NCI-H748 (cell line): Measurements from ENCODE around the gene CTU1.

Experiments
- DNase-seq: peaks from one replicate; lab custom pipeline; 2025; ENCODE audit not compliant: unreplicated experiment; lab: John Stamatoyannopoulos, UW

CTU1 gene

DNA sequence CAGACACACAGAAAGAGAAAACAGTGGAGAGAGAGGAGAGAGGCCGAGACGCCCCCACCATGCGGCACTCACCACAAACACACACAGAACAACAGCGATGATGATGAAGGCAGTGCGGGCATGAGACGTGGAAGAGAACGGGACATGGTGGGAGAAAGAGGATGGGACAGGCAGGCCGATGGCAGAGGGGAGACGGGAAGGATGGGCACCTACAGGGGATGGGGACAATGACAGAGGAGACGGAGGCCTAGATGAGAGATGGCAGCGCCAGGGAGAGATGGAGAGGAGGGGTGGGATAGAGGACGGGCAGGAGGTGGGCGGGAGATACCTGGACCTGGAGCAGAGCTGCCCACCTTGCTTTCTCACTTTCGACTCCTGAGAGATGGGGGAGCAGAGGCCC lies 24.4 kb downstream of the CTU1 start:
- no peak for DNase-seq

DNA sequence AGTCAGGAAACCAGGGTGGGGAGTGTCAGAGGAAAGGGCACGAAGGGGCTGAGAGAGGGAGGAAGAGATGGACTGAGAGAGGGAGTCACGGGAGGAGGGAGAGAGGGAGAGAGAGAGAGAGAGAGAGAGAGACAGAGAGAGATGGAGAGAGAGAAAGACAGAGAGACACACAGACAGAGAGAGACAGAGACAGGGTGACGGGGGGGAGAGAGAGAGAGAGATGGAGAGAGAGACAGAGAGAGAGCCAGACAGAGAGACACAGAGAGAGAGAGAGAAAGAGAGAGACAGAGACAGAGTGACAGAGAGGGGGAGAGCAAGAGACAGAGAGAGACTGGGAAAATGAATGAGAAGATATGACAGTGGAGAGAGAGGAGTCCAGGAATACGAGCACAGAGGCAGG lies 25.0 kb downstream of the CTU1 start:
- DNase-seq: no peak

DNA sequence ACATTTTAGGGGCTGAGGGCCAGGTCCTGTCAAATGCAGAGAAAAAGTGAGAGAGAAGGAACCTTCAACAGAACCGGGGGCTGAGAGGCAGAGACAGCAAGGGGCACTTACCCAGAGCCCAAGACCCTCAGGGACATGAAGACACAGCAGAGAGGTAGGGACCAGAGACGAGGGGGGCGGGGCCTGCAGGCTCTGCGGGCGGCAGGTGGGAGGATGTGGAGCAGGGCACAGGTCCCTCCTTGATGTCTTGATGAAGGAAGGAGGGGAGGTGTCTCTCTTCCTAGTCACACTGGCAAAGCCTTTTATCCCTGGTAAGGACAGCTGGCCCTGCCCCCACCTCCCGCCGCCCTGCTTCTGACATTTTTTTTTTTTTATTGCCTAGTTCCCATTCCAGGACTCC lies 25.6 kb downstream of the CTU1 start, which contains the start of gene KLK14:
Gene KLK14, minus strand, starts transcription at position 277 of the 400 bp plus-strand sequence. Its CDS starts 273 bp downstream, at position 4.
- DNase-seq: peak; percentile 20

DNA sequence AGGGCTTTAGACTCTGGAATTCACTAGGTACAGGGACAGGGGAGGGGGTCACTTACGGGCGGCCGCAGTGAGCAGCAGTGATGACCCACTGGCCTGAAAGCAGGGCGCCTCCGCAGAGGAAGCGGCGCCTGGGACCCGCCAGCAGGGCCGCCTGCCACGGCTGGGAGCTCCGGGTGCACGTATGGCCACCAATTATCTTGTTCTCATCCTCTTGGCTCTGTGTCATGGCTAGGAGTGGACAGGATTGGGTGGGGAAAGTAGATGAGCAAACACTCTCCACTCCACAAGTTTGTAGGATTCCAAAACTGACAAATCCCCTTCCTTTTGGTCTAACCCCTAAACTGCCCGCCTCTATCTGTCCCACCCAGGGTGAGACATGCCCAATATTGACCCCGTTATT lies 26.7 kb downstream of the CTU1 start:
- no peak for DNase-seq

DNA sequence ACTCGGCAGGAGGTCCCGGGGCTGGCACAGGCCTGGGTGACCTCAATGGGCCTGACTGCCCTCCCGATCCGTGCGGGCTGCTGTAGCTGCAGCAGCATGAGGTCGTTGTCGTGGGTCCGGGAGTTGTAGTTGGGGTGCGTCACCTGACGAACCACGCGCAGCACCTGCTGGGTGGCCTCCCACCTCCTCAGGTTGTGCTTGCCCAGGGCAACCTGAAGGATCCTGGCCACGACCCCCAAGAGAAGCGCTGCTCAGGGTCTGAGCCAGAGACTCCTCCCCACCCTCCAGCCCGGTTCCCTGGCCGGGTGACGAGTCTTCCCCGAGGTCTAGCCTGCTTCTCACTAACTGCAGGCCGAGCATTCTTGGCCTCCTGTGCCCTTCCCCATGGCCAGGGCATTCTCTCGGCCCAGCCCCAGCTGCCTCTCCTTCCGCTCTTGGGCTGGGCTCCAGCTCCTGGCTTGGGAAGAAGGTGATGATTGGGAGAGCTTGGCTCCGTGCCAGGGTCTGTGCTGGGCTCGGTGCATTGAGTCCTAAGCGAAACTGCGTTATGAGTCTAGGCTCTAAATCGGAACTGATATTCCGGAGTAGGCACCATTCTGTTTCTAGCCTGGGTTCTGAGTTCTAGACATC lies 28.6 kb downstream of the CTU1 start:
- peak; percentile 27 for DNase-seq

DNA sequence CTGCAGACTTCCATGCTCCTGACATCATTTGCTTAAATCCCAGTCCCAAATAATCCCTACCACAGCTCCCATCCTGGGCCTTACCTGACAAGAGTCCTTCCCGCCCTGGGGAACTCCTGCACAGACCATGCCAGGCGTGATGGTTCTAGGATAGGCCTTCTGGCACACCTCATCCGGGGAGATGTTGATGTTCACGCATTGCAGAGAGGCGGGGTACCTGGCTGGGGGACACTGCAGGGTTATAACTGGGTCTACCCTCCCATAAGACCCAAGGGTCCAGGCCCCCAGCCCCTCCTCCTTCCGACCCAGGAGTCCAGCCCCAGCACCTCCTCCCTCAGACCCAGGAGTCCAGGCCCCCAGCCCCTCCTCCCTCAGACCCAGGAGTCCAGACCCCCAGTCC lies 29.5 kb downstream of the CTU1 start:
- no peak for DNase-seq

DNA sequence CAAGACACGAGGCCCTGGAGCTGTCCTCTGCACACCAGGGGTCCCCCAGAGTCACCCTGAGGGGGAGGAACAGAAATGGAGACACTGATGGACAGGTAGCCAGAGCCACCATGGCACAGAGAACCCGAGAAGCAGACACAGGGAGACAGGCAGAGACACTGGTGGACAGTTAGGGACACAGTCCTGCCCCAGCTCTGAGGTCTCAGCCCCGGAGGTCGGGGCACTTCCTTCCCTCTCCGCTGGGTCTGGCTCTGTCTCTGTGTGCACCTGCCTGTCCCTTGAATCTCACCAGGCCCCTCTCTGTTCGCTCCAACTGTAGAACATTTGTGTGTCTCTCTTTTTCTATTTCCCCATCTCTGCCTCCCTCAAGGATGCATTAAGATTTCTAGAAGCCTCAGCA lies 30.1 kb downstream of the CTU1 start:
- no peak for DNase-seq

DNA sequence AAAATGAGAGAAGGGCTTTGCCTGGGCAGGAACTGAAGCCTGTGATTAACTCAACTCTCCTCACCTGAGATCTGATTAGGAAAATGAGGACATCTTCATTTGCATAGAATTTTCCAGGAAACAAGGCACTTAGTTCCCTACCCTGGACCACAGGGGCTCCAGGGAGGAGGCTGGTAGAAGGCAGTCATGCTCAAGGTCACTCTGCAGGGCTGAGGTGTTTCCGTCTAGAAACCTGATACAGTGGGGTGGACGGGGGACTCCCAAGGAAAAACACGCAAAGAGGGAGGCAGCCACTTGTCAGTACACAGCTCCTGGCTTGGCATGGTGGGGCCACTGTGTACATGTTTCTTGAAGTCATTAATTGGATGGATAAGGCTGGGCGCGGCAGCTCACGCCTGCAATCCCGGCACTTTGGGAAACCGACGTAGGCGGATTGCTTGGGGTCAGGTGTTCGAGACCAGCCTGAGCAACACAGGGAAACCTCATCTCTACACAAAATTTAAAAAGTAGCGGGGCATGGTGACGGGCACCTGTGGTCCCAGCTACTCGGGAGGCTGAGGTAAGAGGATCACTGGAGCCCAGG lies 31.5 kb downstream of the CTU1 start:
- no peak for DNase-seq

DNA sequence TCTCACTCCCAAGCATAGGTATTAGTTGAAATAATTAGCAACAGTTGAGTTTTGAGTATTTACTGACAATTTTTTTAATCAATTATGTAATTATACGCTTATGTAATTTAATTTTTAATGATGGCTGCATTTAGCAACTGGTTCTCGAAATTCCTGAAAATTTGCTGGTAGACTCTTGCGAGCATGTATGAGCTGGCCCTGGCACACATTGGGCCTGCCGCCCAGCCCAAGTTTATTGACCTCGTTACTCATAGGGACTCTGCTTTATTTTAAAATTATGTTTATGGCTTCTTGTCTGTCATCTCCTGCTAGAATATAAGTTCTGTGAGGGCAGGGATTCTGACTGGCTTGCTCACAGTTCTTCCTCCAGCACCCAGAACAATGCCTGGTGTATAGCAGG lies 32.2 kb downstream of the CTU1 start:
- DNase-seq: no peak

DNA sequence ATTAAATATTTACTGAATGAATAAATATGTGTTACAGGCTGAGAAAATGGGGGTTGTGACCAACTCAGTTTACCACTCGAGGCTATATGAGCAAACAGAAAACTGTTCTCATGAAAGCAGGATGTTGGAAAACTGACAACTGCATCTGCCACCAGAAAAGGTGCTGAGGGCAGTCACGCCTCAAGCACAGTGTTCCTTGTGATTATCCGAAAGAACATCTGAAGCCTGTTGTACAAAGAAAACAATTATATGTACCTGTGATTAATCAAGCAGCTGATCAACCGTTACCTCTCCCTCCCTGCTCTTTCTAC lies 37.2 kb downstream of the CTU1 start:
- DNase-seq: peak; percentile 98

DNA sequence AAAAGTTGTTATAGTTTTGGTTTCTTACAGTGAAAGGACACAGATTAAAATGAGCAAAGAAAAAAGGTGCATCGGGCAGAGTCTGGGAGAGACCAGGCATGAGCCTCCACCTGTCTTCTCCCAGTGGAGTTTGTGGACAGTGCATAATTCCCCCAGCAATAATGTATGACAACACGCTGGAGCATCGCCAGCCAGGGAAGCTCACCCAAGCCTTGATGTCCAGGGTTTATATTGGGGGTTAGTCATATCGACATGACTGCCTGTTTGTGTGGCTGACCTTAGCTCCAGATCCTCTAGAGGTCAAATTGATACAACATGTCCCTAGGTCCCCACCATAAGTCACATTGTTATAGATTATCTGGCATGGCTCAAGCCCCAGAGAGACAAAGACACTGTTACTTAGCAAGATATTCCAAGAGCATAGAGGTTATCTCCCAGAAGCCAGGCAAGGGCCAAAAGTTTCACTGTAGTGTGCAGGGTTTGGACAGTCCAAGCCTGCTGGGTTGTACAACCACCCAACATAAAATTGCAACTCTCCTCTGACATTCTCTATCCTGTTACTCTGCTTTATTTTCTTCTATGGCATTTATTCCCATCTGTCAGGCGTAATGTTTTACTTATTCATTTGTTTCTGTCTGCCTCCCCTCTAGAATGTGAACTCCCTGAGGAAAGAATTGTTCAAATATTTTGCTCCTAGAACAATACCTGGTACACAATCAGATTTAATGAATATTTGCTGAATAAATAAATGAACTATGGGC lies 37.7 kb downstream of the CTU1 start:
- peak; percentile 83 for DNase-seq

DNA sequence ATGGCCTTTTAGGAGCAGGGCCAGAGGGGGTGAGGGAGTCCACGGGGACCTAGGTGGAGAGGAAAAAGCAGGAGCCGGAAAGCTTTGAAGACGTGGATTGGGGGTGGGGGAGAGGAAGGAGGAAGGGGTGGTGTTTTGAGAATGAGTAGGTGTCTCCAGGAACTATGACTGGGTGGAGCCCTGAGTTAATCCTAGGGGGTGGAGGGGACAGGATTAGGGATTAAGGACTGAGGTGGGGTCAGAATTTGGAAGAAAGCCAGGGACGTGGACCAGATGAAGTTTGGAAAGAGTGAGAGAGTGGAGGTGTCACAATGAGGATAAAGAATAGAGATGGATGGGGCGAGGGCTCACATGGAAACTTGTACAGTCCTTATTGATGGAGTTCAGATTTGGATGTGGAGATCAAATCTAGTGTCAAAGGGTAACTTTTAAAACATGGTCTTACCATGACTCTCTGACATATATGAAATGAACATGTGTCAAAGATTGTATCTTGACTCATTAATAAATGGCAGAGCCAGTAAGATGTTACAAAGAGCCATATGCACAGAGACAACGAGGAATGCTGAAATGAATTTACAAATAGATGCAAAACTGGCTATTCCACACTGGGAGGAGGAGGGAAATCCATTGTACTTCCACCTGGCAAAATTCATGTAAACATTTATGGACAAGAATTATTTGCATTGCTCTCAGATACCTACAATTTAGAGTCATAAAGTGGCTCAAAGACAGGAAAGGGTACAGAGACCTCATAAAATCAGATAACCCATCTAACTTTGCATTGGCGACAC lies 41.6 kb downstream of the CTU1 start:
- peak; percentile 65 for DNase-seq

DNA sequence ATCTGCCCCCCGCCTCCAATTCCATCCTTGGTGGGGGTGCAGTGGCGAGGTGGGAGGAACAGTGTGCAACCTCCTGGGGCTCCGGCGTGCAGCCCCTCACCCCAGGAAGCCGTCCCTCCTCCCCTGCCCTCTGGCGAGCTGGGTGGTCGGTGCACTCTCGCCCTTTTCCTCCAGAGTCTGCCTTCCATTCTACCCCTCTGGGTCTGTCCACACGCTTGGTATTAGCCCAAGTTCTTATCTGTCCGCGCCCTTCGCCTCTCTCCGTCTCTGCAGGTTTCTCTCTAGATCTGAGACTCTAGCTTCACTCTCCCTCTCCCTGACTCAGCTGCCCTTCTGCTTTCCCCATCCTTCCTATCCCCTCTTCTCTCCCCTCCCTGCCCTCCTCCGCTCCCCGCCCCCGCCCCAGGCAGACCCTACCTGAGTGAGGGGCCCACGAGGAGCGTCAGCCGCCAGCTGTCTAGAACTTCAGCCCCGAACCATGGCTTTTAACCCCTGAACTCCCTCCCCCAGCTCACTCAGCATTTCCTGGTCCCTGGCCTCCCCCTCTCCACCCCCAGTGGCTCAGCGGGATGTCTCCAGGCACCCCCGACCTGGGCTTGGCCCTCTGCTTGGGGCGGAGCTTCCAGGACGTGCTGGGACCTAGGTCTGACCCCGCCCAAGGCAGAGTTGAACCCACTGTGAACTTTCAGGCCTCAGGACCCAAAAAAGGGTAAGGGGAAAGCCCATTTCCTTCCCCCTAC lies 42.8 kb downstream of the CTU1 start:
- DNase-seq: no peak

DNA sequence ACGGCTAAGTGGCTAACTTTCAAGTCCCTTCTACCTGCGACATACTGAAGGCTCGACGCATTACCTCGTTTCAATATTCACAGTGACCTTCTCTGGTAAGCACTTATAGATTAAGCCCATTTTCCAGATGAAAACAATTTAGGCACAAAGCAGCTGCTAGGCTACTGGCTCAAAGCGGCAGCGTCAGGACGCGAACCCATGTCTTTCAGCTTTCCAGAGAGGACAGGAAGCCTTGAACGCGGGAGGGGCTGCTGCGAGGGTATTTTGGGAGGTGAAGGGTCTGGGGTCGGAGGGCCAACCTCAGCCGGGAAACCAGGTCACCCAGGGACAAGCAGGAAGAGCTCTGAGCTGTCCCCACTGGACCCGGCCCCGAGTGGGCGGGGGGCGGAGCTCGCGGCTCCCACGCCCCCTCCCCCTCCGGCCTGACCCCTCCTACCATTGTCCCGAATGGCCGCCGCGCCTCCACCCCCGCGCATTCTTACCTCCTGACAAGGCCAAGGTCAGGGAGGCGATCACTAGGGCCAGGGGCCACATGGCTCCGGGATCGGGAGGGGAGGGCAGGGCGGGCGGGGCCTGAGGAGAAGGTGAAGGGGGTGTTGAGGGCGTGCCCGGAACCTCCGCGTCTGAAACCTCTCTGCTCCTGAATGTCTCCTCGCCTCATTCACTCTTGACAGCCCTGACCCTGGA lies 43.5 kb downstream of the CTU1 start, which contains the start of gene KLK13:
Gene KLK13, minus strand, starts transcription at position 559 of the 687 bp plus-strand sequence. Its CDS starts 25 bp downstream, at position 534.
- no peak for DNase-seq

DNA sequence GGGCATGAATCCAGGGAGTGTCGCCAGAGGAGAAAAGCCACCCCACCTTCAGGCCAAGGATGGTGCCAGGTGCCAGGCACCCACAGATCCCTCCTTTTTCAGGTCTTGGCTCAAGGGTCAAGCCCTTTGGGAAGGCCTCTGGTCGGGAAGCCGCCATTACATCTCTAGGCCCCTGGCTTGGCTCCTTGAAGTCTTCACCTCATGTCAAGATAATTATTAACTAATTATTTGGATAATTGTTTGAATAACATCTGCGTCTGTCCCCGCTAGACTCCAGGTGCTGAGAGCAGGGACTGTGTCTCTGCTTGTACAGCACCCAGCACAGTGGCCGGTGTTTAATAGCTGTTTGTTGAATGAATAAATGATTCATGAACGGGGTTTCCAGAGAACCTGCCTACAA lies 44.5 kb downstream of the CTU1 start:
- no peak for DNase-seq

DNA sequence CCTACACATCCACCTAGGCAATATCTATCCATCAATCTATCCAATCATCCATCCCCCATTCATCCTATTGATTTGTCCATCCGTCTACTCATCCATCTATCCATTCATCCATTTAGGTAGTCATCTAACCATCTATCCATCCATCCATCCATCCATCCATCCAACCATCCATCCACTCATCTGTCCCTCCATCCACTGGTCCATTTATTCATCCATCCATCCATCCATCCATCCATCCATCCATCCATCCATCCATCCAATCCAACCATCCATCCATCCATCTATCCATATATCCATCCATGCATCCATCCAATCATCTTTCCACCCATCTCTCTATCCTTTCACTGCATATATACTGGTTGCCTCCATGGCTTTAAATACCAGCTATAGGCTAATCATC lies 47.2 kb downstream of the CTU1 start:
- DNase-seq: no peak

DNA sequence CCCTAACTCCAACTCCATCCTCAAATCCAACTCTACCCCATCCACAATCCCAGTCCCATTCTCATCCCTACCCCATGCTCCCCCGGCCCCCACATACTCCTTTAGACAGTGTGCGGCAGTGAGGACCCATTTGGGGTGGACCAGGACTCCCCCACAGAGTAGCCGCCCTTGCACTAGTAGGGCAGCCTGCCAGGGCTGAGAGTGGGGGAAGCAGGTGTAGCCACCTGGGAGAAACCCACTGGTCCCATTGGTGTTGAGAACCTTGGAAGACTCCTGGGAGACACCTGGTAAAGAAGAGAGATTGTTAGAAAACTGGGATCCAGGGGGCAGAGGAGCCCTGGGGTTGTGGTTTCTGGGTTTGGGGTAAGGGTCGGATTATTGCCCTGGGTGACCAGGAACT lies 47.9 kb downstream of the CTU1 start:
- no peak for DNase-seq

DNA sequence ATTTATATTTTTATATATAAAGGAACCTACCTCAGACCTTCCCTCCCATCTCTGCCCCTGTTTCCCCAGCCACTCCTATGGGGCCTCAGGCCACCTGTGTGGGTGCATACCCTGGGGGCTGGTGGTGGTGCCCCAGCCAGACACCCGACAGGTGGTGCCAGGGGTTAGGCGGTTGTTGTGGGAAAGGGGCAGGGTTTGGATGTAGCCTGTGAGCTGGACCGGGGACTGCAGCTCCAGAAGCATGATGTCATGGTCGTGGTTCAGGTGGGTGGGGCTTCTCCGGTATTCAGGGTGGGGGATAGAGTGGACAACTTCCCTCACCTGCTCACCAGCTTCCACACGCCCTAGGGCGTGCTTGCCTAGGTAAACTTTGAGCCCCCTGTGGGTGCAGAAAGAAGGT lies 48.5 kb downstream of the CTU1 start:
- no peak for DNase-seq

DNA sequence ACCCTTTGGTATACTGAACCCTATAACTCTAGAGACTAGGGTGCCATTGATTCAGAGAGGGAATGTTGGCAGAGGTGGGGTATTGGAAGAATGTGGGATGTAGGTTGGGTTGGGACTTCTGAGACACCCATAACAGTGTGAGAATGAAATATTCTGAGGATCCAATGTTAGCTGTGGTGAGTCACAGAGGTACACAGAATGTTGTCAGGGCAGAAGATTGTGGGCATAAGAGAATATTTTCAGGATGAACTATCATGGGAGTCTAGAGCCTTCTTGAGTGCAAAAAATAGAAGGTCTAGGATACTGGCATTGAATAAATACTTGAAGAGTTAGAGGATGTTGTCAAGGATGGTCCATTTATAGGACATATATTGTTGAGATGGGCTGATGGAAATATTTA lies 52.3 kb downstream of the CTU1 start:
- DNase-seq: no peak
